HepG2 (cell line): ENCODE results near the gene KIAA1328. TPM values are rescaled to one million over a fixed set of nuclear protein-coding genes. Genes with fewer than 3 reads are reported as not detected.
A peak's percentile ranks its signal among the peaks of the same experiment; 100 is the strongest.

Source experiments
- ATAC-seq: fragments of 200-7000 bp; cut with Tn5 transposase; 3 replicates; pipeline ENCODE4 v1.9.1; 2020; ENCODE audit warnings: mild to moderate bottlenecking, moderate library complexity
- BruUV-seq: library from RNA; stranded (reverse); fragments of 400-500 nt; replicated peaks from 2 replicates; lab custom pipeline; 2021; lab: Mats Ljungman, UMichigan
- CTCF ChIA-PET: fragments of 300-600 bp; formaldehyde crosslinking; extraction: SDS; loops from one replicate; lab custom pipeline; 2021; ENCODE audit warnings: low total read pairs, inconsistent platforms, low intra/inter-chr PET ratio; lab: Yijun Ruan, JAX
- POLR2A ChIA-PET: fragments of 350-600 bp; sonication (Branson Sonifier 250); formaldehyde crosslinking; loops from one replicate; lab custom pipeline; 2020; ENCODE audit warnings: antibody characterized with exemption, inconsistent platforms; lab: Yijun Ruan, JAX
- DNase-seq: peaks from one replicate; pipeline ENCODE4 v3.0.0-alpha.2; 2015; ENCODE audit warnings: low spot score
- FAIRE-seq: peaks from 3 replicates; lab custom pipeline; 2011; peaks lifted over from hg19 to GRCh38; lab: Jason Lieb, UNC
- H2AFZ ChIP-seq: one replicate; pipeline ENCODE4 v1.6.1; 2011; ENCODE audit warnings: low read length, inconsistent platforms
- H3K27ac ChIP-seq: fragments of 300-600 bp; 3 replicates; pipeline ENCODE4 v1.8.0; 2011; ENCODE audit warnings: mixed run types, mild to moderate bottlenecking, mixed read lengths, low read length, inconsistent platforms; ENCODE audit not compliant: insufficient read depth; ENCODE audit errors: extremely low read length
- H3K27me3 ChIP-seq, 2 experiments: fragments of 200-600 bp in 1 of 2; 2 replicates in 1 of 2; 3 replicates in 1 of 2; pipeline versions ENCODE4 v1.6.0 to v1.8.0; 2011; ENCODE audit warnings: low read length in 2 of 2, mild to moderate bottlenecking in 2 of 2, moderate library complexity in 2 of 2, inconsistent platforms in 1 of 2; ENCODE audit not compliant: insufficient read depth in 2 of 2, control insufficient read depth in 1 of 2
- H3K36me3 ChIP-seq, 2 experiments: fragments of 200-600 bp in 1 of 2; replicated peaks in 1 of 2; 2 replicates in 1 of 2; 3 replicates in 1 of 2; pipeline versions ENCODE4 v1.5.1 to v1.8.0; 2011; ENCODE audit warnings: low read length in 2 of 2, inconsistent platforms in 1 of 2; ENCODE audit not compliant: insufficient read depth in 2 of 2, control insufficient read depth in 1 of 2
- H3K4me1 ChIP-seq: 2 replicates; pipeline ENCODE4 v1.5.1; 2012; ENCODE audit warnings: low read length, inconsistent platforms; ENCODE audit not compliant: insufficient read depth
- H3K4me2 ChIP-seq: 2 replicates; pipeline ENCODE4 v1.6.0; 2011; ENCODE audit warnings: low read depth, low read length, inconsistent platforms
- H3K4me3 ChIP-seq, 3 experiments: fragments of 200-600 bp in 1 of 3; sonication (generic), shearing (Covaris generic) in 1 of 3; replicated peaks in 1 of 3; 2 replicates each; pipeline ENCODE4 v1.5.1; 2011 to 2016; ENCODE audit warnings: low read length in 3 of 3, inconsistent platforms in 2 of 3, low read depth in 2 of 3, mild to moderate bottlenecking in 2 of 3, control low read depth in 1 of 3, mixed read lengths in 1 of 3; ENCODE audit not compliant: insufficient read depth in 1 of 3
- H3K79me2 ChIP-seq: one replicate; pipeline ENCODE4 v1.6.1; 2011; ENCODE audit warnings: low read length, inconsistent platforms; ENCODE audit not compliant: insufficient read depth
- H3K9ac ChIP-seq: 2 replicates; pipeline ENCODE4 v1.6.0; 2011; ENCODE audit warnings: mild to moderate bottlenecking, low read depth, low read length, inconsistent platforms; ENCODE audit not compliant: insufficient read depth
- H3K9me3 ChIP-seq: 2 replicates; pipeline ENCODE4 v1.5.1; 2012; ENCODE audit warnings: mild to moderate bottlenecking, low read length
- H4K20me1 ChIP-seq: 2 replicates; pipeline ENCODE4 v1.6.0; 2011; ENCODE audit warnings: inconsistent platforms, mild to moderate bottlenecking, low read length, moderate library complexity; ENCODE audit not compliant: insufficient read depth
- AGO2 ChIP-seq: fragments of 200-400 bp; formaldehyde crosslinking; optimal IDR thresholded peaks from 2 replicates; pipeline ENCODE3; 2017; ENCODE audit warnings: mild to moderate bottlenecking, low read depth, low read length, moderate library complexity
- CEBPB ChIP-seq: IDR thresholded peaks from 2 replicates; pipeline ENCODE4 v1.6.1; 2011; ENCODE audit warnings: low read depth, low read length, improper control_type of control experiment, borderline replicate concordance
- ELF4 ChIP-seq: sonication (generic); formaldehyde crosslinking; IDR thresholded peaks from 2 replicates; pipeline ENCODE4 v1.5.0; 2020; ENCODE audit warnings: missing genetic modification reagents, mild to moderate bottlenecking, moderate library complexity, borderline replicate concordance
- JUNB ChIP-seq: sonication (generic); formaldehyde crosslinking; IDR thresholded peaks from 2 replicates; pipeline ENCODE4 v1.8.0; 2022; ENCODE audit warnings: missing genetic modification reagents, mild to moderate bottlenecking, borderline replicate concordance
- KDM2A ChIP-seq: sonication (generic); formaldehyde crosslinking; IDR thresholded peaks from 2 replicates; pipeline ENCODE4 v1.4.0; 2020; ENCODE audit warnings: low read depth, missing genetic modification reagents, borderline replicate concordance
- NR2F2 ChIP-seq: IDR thresholded peaks from 2 replicates; pipeline ENCODE4 v1.6.1; 2012; ENCODE audit warnings: low read depth, inconsistent platforms, borderline replicate concordance
- NRL ChIP-seq: sonication (generic); formaldehyde crosslinking; IDR thresholded peaks from 2 replicates; pipeline ENCODE4 v1.5.0; 2020; ENCODE audit warnings: missing genetic modification reagents, mild to moderate bottlenecking, moderate library complexity, borderline replicate concordance
- RBAK ChIP-seq: sonication (generic); formaldehyde crosslinking; IDR thresholded peaks from 2 replicates; pipeline ENCODE4 v1.5.1; 2020; ENCODE audit warnings: mild to moderate bottlenecking, missing genetic modification reagents
- SRF ChIP-seq: IDR thresholded peaks from 2 replicates; pipeline ENCODE4 v1.6.1; 2011; ENCODE audit warnings: mild to moderate bottlenecking, low read depth, low read length, moderate library complexity
- STAG1 ChIP-seq: sonication (generic); formaldehyde crosslinking; IDR thresholded peaks from 2 replicates; pipeline ENCODE4 v1.4.0; 2020; ENCODE audit warnings: missing genetic modification reagents
- USF2 ChIP-seq, 2 experiments: sonication (generic) in 1 of 2; formaldehyde crosslinking in 1 of 2; IDR thresholded peaks; 2 replicates each; pipeline versions ENCODE4 v1.5.1 to v1.6.1; 2011 to 2020; ENCODE audit warnings: borderline replicate concordance in 1 of 2, low read depth in 1 of 2, low read length in 1 of 2, mild to moderate bottlenecking in 1 of 2, missing genetic modification reagents in 1 of 2, moderate library complexity in 1 of 2
- ZNF256 ChIP-seq: sonication (generic); formaldehyde crosslinking; conservative IDR thresholded peaks from 2 replicates; pipeline ENCODE4 v1.4.0; 2020; ENCODE audit warnings: missing genetic modification reagents
- WGBS: methylation state at CpG from one replicate; pipeline ENCODE4 v1.1.6; 2017; ENCODE audit warnings: low lambda C conversion rate; 5-methylcytosine and 5-hydroxymethylcytosine counted together
- in situ Hi-C: cut with HindIII; loops from 2 replicates; pipeline ENCODE4 v1.10.0; 2017; ENCODE audit warnings: low pct_unique_long_range_greater_than_20kb; ENCODE audit not compliant: extremely low pct_ligation_motif_present
- intact Hi-C: fragments of 100-400 bp; cut with micrococcal nuclease; formaldehyde crosslinking; loops from one replicate; pipeline ENCODE4 v1.10.0; 2022; ENCODE audit not compliant: unreplicated experiment
- polyA plus RNA-seq, 8 experiments: library from polyadenylated mRNA; depleted of rRNA in 3 of 8; stranded (reverse) in 7 of 8; unstranded in 1 of 8; fragments of >200 nt; fragmentation: Illumina TruSeq in 4 of 8; extraction: Trizol in 4 of 8; gene quantifications; 2 replicates each; pipeline versions ENCODE4 v1.2.1 to v1.2.3, GENCODE V29; 2011 to 2016; ENCODE audit warnings: low read depth in 4 of 8, missing spikeins in 1 of 8, mixed read lengths in 1 of 8; ENCODE audit not compliant: insufficient read depth in 1 of 8
- total RNA-seq, 5 experiments: library from RNA; depleted of rRNA; stranded (reverse); fragments of >200 nt; fragmentation: Illumina TruSeq; extraction: Trizol; gene quantifications; 2 replicates each; pipeline ENCODE4 v1.2.3, GENCODE V29; 2016; ENCODE audit warnings: low read depth in 1 of 5
- TF ChIP-seq, protein P1 (sequence below): IDR thresholded peaks from 2 replicates; pipeline ENCODE4 v1.6.1; 2012; ENCODE audit warnings: low read depth, low read length, improper control_type of control experiment

KIAA1328 gene
- total and polyA plus RNA-seq, 2 of the 13 experiments (the other 11 are each of a cell fraction or from before 2014, with no cell fraction given) = 4.1 to 6.0 TPM

DNA sequence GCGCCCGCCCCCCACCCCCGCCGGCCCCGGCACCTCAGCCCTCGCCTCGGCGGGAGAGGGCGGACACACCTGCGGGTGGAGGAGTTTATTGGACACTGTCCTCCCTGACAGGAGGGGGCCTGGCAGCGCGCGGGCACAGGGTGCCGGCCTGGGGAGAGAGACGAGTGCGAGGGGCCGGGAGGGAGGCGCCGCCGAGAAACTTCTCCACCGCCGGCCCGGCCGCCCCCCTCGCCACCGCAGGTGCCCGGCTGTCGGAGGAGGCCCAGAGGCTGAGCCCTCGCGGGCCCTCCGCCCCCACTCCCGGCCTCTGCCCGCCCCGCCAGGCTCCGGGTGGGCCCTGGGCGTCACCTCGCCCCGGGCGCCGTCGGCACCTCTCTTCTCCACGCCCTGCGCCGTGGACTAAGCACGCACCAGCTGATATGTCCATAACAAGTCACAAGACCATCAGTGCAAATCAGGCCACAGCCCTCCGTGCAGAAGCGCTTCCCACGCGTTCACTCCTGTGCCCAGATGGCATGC, 425.4 kb downstream of the KIAA1328 start (continued):
- no peak for TF ChIP-seq ELF4
- no peak for TF ChIP-seq SRF
- no peak for TF ChIP-seq JUNB (CRISPR knock-in tag)
- no peak for TF ChIP-seq NR2F2

- H3K9me3 ChIP-seq = no peaks in the 10 kb centered on the region
- H3K4me2 ChIP-seq = peak overlapping the region; percentile 61; the same call in 1 of the 2 replicates
- peak; percentile 60 for TF ChIP-seq CEBPB
- TF ChIP-seq RBAK = no peak
- ATAC-seq (no peak), FAIRE-seq (no peak), DNase-seq (no peak)
- intact Hi-C loops (loop anchor here (1.0 to 5.0 kb wide), 2 partner anchors 88 to 313 kb away; no protein-coding TSS in a partner anchor), in situ Hi-C loops (no loop called here)
- no peak overlapping the region for H3K9ac ChIP-seq
- H3K4me1 ChIP-seq = peaks cover 8% of the 10 kb centered on the region
- 0 out of 2 replicates have a peak, but pooled peaks cover 3% of the 10 kb centered on the region for H4K20me1 ChIP-seq
- ChIA-PET CTCF (no interaction called here), POLR2A (no interaction called here)
- H3K27me3 ChIP-seq = peaks cover 1 to 50% of the 10 kb centered on the region in 2 experiments; a peak in 4 of 5 replicates
- H3K27ac ChIP-seq = no peak overlapping the region
- no peak overlapping the region for H2AFZ ChIP-seq
- no peak overlapping the region for H3K4me3 ChIP-seq
- BruUV-seq = no TSS peak
- WGBS = 42% methylated on average over 12 of the region's 12 CpGs
- H3K79me2 ChIP-seq = no peaks in the 10 kb centered on the region
- H3K36me3 ChIP-seq = no peaks in the 10 kb centered on the region
These were observed 426.0 kb downstream of the KIAA1328 start for GRCh38 chr18:37254973-37255372.

- Histone ChIP-seq H3K9ac (no peak overlapping the region), H3K9me3 (no peaks in the 10 kb centered on the region), H4K20me1 (no peaks in the 10 kb centered on the region), H3K27me3 (peaks cover 2 to 52% of the 10 kb centered on the region in 2 experiments; a peak in 4 of 5 replicates), H3K4me2 (no peak overlapping the region), H3K4me1 (no peaks in the 10 kb centered on the region), H3K27ac (no peak overlapping the region), H3K4me3 (no peak overlapping the region), H3K36me3 (no peaks in the 10 kb centered on the region), H2AFZ (no peak overlapping the region), H3K79me2 (no peaks in the 10 kb centered on the region)
- intact Hi-C loops = loop anchor here (5.0 kb wide), 1 partner anchor 316 kb away; no protein-coding TSS in a partner anchor
- in situ Hi-C loops = no loop called here
- FAIRE-seq (no peak), ATAC-seq (no peak), DNase-seq (no peak)
- BruUV-seq = no TSS peak
- CTCF ChIA-PET = no interaction called here
- POLR2A ChIA-PET = no interaction called here
- 4% methylated on average over 9 of the region's 9 CpGs for whole genome bisulfite sequencing
- TF ChIP-seq USF2 (IDR thresholded peaks at IDR 0.05; ENCODE audit: low read depth, low read length) (no peak), USF2 (CRISPR knock-in tag; IDR thresholded peaks at IDR 0.05; ENCODE audit: borderline replicate concordance) (no peak), ZNF256 (CRISPR knock-in tag) (no peak), STAG1 (CRISPR knock-in tag) (no peak), AGO2 (no peak), NRL (CRISPR knock-in tag) (no peak), KDM2A (no peak)
- TF ChIP-seq, protein P1, sequence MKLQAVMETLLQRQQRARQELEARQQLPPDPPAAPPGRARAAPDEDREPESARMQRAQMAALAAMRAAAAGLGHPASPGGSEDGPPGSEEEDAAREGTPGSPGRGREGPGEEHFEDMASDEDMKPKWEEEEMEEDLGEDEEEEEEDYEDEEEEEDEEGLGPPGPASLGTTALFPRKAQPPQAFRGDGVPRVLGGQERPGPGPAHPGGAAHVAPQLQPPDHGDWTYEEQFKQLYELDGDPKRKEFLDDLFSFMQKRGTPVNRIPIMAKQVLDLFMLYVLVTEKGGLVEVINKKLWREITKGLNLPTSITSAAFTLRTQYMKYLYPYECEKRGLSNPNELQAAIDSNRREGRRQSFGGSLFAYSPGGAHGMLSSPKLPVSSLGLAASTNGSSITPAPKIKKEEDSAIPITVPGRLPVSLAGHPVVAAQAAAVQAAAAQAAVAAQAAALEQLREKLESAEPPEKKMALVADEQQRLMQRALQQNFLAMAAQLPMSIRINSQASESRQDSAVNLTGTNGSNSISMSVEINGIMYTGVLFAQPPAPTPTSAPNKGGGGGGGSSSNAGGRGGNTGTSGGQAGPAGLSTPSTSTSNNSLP = no peak
These were observed 429.2 kb downstream of the KIAA1328 start for GRCh38 chr18:37258131-37258530.
